LNCaP clone FGC (cell line): ENCODE data around the gene GUK1.

Experiments used
- DNase-seq: peaks from one replicate; pipeline ENCODE4 v3.0.0-alpha.2; 2011; ENCODE audit warnings: low read depth
- H3K4me3 ChIP-seq: 2 replicates; pipeline ENCODE4 v1.5.1; 2011; ENCODE audit warnings: mild to moderate bottlenecking, low read depth, low read length, control low read depth
- TF ChIP-seq, protein P1 (sequence below): IDR thresholded peaks from 2 replicates; pipeline ENCODE4 v1.5.1; 2012; ENCODE audit warnings: mild to moderate bottlenecking; ENCODE audit not compliant: control insufficient read depth, insufficient read depth; ENCODE audit errors: extremely low read depth

The GUK1 gene

GRCh38 chr1:228168563-228169270 lies 28.6 kb downstream of the GUK1 start:
- DNase-seq: no peak
- H3K4me3 ChIP-seq: no peak overlapping the region
- TF ChIP-seq, protein P1, sequence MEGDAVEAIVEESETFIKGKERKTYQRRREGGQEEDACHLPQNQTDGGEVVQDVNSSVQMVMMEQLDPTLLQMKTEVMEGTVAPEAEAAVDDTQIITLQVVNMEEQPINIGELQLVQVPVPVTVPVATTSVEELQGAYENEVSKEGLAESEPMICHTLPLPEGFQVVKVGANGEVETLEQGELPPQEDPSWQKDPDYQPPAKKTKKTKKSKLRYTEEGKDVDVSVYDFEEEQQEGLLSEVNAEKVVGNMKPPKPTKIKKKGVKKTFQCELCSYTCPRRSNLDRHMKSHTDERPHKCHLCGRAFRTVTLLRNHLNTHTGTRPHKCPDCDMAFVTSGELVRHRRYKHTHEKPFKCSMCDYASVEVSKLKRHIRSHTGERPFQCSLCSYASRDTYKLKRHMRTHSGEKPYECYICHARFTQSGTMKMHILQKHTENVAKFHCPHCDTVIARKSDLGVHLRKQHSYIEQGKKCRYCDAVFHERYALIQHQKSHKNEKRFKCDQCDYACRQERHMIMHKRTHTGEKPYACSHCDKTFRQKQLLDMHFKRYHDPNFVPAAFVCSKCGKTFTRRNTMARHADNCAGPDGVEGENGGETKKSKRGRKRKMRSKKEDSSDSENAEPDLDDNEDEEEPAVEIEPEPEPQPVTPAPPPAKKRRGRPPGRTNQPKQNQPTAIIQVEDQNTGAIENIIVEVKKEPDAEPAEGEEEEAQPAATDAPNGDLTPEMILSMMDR: no peak

DNA sequence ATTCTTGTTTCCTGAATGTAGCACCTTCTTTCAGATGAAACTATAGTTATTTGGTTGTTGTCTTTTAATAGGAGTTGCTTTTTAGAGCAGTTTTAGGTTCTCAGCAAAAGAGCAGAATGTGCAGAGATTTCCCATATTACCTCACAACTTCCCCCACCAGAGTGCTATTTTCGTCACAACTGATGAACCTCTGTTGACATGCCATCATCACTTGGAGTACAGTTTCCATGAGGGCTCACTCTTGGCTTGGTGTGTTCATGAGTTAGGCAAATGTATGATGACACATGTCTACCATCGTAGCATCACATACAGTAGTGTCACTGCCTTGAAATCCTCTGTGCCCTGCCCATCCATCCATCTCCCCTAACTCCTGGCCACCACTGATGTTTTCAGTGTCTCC lies 29.3 kb downstream of the GUK1 start:
- DNase-seq: no peak
- TF ChIP-seq, protein P1: no peak
- H3K4me3 ChIP-seq: no peak overlapping the region

DNA sequence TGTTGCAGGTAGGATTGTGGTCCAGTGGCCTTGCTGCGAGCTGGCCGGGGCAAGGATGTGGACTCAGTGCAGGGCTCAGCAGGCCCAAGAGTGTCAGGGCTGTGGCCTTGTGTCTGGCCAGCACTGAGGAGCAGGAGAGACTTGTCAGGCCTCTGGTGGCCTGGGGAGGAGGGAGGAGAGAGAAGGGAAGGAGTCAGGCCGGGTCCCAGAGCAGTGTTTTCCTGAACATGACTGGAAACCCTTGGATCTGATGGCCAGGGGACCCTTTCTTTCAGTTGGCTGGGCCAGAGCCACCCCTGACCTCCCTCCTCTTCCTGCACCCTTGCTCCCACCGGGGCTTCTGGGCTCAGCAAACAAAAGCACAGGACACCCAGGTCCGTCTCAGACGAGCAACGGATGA lies 30.6 kb downstream of the GUK1 start:
- no peak overlapping the region for H3K4me3 ChIP-seq
- DNase-seq: no peak
- TF ChIP-seq, protein P1: no peak

DNA sequence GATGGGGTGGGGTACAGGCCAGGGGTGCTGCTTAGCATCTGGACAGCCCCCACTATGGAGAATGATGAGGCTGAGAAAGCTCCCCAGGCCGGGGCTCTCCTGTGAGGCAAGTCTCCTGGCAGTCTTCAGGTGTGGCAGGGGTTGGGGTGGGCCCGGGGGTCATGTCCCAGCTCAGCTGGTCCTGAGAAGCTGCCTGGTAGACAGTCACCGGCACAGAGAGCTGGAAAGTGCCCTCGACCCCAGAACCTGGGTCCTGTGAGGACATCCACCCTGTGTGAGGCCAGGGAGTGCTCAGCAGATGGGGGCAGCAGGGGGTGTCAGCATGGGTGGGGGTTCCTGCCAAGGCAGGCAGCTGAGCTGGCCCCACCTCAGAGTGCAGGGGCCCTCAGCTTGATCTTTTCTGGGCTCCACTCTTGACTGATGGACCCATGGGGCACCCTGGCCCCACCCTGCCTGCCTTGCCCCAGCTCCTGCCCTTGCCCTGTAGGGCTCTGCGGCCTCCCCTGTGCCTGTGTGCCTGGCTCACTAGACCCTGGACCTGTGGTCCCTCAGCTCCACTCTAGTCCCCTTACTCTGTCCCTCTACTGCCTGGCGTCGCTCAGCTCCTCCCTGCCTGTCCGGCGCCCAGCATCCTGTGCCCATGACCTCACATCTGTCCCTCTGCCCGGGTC lies 31.3 kb downstream of the GUK1 start:
- H3K4me3 ChIP-seq: no peak overlapping the region
- TF ChIP-seq, protein P1: no peak

GRCh38 chr1:228172591-228173527 lies 32.8 kb downstream of the GUK1 start:
- DNase-seq: no peak
- TF ChIP-seq, protein P1: no peak
- no peak overlapping the region for H3K4me3 ChIP-seq

More for the DNA sequence above, 31.3 kb downstream of the GUK1 start:
- DNase-seq: no peak

GRCh38 chr1:228173528-228174481 lies 33.7 kb downstream of the GUK1 start:
- peak; percentile 25 for DNase-seq
- 0 out of 2 replicates have a peak overlapping the region, but pooled peaks have one; percentile 68 for H3K4me3 ChIP-seq
